HepG2 (cell line): ENCODE measurements around the gene SERPINA6. TPM values are rescaled to one million over a fixed set of nuclear protein-coding genes. Genes with fewer than 3 reads are reported as not detected.
A peak's percentile ranks its signal among the peaks of the same experiment; 100 is the strongest.

Source experiments
- CREM ChIP-seq, 2 experiments: sonication (generic) in 1 of 2; formaldehyde crosslinking in 1 of 2; IDR thresholded peaks; 2 replicates each; pipeline versions ENCODE4 v1.4.0 to v1.6.1; 2016 to 2020; ENCODE audit warnings: antibody characterized with exemption in 1 of 2, mild to moderate bottlenecking in 1 of 2, missing genetic modification reagents in 1 of 2
- DNMT3B ChIP-seq: conservative IDR thresholded peaks from 2 replicates; pipeline ENCODE4 v1.6.1; 2016; ENCODE audit warnings: missing biosample characterization, control low read depth
- IKZF5 ChIP-seq: IDR thresholded peaks from 2 replicates; pipeline ENCODE4 v1.6.1; 2018; ENCODE audit warnings: missing genetic modification reagents, mild to moderate bottlenecking, missing compliant biosample characterization
- ISL2 ChIP-seq: sonication (generic); formaldehyde crosslinking; IDR thresholded peaks from 2 replicates; pipeline ENCODE4 v1.5.0; 2020; ENCODE audit warnings: missing genetic modification reagents
- MAZ ChIP-seq, 2 experiments: sonication (generic) in 1 of 2; formaldehyde crosslinking in 1 of 2; IDR thresholded peaks; 2 replicates each; pipeline versions ENCODE4 v1.5.0 to v1.6.1; 2012 to 2020; ENCODE audit warnings: low read depth in 2 of 2, mild to moderate bottlenecking in 2 of 2, borderline replicate concordance in 1 of 2, improper control_type of control experiment in 1 of 2, low read length in 1 of 2, missing genetic modification reagents in 1 of 2, moderate library complexity in 1 of 2
- TARDBP ChIP-seq: sonication (generic); formaldehyde crosslinking; IDR thresholded peaks from 2 replicates; pipeline ENCODE4 v1.8.0; 2022; ENCODE audit warnings: mild to moderate bottlenecking, missing genetic modification reagents
- TBL1XR1 ChIP-seq: fragments of 150-350 bp; IDR thresholded peaks from 2 replicates; pipeline ENCODE4 v1.6.1; 2014; ENCODE audit warnings: borderline replicate concordance, low read length; ENCODE audit not compliant: partially characterized antibody
- THYN1 ChIP-seq: sonication (generic); formaldehyde crosslinking; IDR thresholded peaks from 2 replicates; pipeline ENCODE4 v1.8.1; 2023; ENCODE audit warnings: low read depth, mild to moderate bottlenecking, moderate library complexity, missing genetic modification reagents, borderline replicate concordance
- YEATS4 ChIP-seq: sonication (generic); formaldehyde crosslinking; IDR thresholded peaks from 2 replicates; pipeline ENCODE4 v1.4.0; 2020; ENCODE audit warnings: missing genetic modification reagents, borderline replicate concordance
- ZBTB43 ChIP-seq: sonication (generic); formaldehyde crosslinking; conservative IDR thresholded peaks from 2 replicates; pipeline ENCODE4 v1.4.0; 2020; ENCODE audit warnings: missing genetic modification reagents
- ZNF180 ChIP-seq: sonication (generic); formaldehyde crosslinking; IDR thresholded peaks from 2 replicates; pipeline ENCODE4 v1.4.0; 2020; ENCODE audit warnings: low read depth, missing genetic modification reagents, borderline replicate concordance
- ZNF337 ChIP-seq: sonication (generic); formaldehyde crosslinking; IDR thresholded peaks from 2 replicates; pipeline ENCODE4 v1.5.1; 2020; ENCODE audit warnings: missing genetic modification reagents, low read depth, mild to moderate bottlenecking, borderline replicate concordance
- ZNF607 ChIP-seq: sonication (generic); formaldehyde crosslinking; IDR thresholded peaks from 2 replicates; pipeline ENCODE4 v1.5.1; 2020; ENCODE audit warnings: missing genetic modification reagents, mild to moderate bottlenecking, borderline replicate concordance
- ZNF609 ChIP-seq: sonication (generic); formaldehyde crosslinking; IDR thresholded peaks from 2 replicates; pipeline ENCODE4 v1.4.0; 2020; ENCODE audit warnings: mild to moderate bottlenecking, missing genetic modification reagents, borderline replicate concordance
- ZNF687 ChIP-seq: sonication (generic); formaldehyde crosslinking; IDR thresholded peaks from 2 replicates; pipeline ENCODE4 v1.5.1; 2020; ENCODE audit warnings: mild to moderate bottlenecking, missing genetic modification reagents, moderate library complexity
- ZZZ3 ChIP-seq: sonication (generic); formaldehyde crosslinking; IDR thresholded peaks from 2 replicates; pipeline ENCODE4 v1.4.0; 2020; ENCODE audit warnings: missing genetic modification reagents, mild to moderate bottlenecking, borderline replicate concordance
- polyA plus RNA-seq, 8 experiments: library from polyadenylated mRNA; depleted of rRNA in 3 of 8; stranded (reverse) in 7 of 8; unstranded in 1 of 8; fragments of >200 nt; fragmentation: Illumina TruSeq in 4 of 8; extraction: Trizol in 4 of 8; gene quantifications; 2 replicates each; pipeline versions ENCODE4 v1.2.1 to v1.2.3, GENCODE V29; 2011 to 2016; ENCODE audit warnings: low read depth in 4 of 8, missing spikeins in 1 of 8, mixed read lengths in 1 of 8; ENCODE audit not compliant: insufficient read depth in 1 of 8
- total RNA-seq, 5 experiments: library from RNA; depleted of rRNA; stranded (reverse); fragments of >200 nt; fragmentation: Illumina TruSeq; extraction: Trizol; gene quantifications; 2 replicates each; pipeline ENCODE4 v1.2.3, GENCODE V29; 2016; ENCODE audit warnings: low read depth in 1 of 5

SERPINA6 gene
- total and polyA plus RNA-seq, 2 of the 13 experiments (the other 11 are each of a cell fraction or from before 2014, with no cell fraction given) = 260 to 333 TPM

- TF ChIP-seq ZNF687 (peak; percentile 92), ZBTB43 (no peak), ZZZ3 (CRISPR knock-in tag) (no peak), DNMT3B (CRISPR knock-in tag) (no peak), TBL1XR1 (no peak), ZNF180 (CRISPR knock-in tag) (no peak), CREM (IDR thresholded peaks at IDR 0.05) (no peak), CREM (CRISPR knock-in tag; IDR thresholded peaks at IDR 0.05) (no peak), ZNF607 (CRISPR knock-in tag) (no peak), ZNF609 (CRISPR knock-in tag) (no peak), IKZF5 (CRISPR knock-in tag) (no peak), ZNF337 (CRISPR knock-in tag) (no peak), TARDBP (no peak), YEATS4 (CRISPR knock-in tag) (0 out of 2 replicates have a peak, but pooled peaks have one; percentile 12), ISL2 (CRISPR knock-in tag) (no peak), THYN1 (CRISPR knock-in tag) (no peak), MAZ (IDR thresholded peaks at IDR 0.05; ENCODE audit: borderline replicate concordance, low read depth, low read length) (no peak), MAZ (CRISPR knock-in tag; IDR thresholded peaks at IDR 0.05; ENCODE audit: low read depth) (no peak)
These were observed 31.8 kb downstream of the SERPINA6 start (continued) for GRCh38 chr14:94291159-94291905.
